Bronchus fibroblast of lung (primary cell): ENCODE data around the gene RPL22L1. TPM values are rescaled to one million over a fixed set of nuclear protein-coding genes. Genes with fewer than 3 reads are reported as not detected.

Experiments used
- total RNA-seq: library from RNA; depleted of rRNA; stranded (reverse); fragments of >200 nt; gene quantifications from 2 replicates; pipeline ENCODE4 v1.2.3, GENCODE V29; 2015

RPL22L1 gene
- total RNA-seq, result 297 and 430 TPM in 2 replicates

DNA sequence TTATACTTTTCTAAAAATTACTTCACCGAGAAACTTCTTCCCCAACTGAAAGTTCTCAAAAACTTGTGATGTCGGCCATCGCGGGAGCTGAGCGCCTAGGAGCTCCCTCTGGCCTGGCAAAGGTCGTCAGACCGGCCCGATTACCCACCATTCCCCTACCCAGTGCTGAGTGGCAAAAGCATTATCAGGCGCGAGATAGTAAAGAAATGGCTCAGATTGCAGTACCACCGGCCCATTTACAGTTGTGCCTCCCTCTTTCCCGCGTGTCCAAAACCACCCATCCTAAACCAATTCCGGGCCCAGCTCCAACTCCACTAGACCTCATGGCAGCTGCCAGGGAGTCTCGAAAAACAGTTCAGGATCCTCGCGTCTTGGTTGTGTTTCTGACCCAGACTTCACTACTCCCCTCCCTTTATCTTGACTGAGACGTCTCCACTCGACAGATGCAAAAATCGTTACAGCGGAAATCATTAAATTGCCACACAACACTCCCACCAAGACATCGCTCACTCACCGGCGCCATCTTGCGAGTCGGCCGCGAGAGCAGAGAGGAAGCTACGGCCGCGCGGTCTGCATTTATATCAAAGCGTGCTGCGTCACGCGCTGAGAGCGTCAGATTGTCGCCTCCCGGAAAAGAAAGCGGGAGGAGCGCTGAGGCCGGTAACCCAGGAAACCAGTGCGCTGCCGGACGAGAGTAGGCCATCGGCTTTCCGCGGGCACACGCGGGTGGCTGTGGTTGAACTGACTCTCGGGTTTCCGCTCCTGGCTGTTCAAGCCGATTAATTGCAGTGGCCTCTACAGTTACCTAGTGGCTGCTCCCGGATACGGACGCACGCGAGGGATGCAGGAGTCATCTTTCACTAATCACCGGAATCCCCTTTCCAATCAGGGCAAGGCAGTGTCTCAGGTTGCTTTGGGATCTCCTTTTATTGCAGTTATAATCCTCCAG is at the start of gene RPL22L1:
RPL22L1 (minus strand) TSS at position 551 of the 949 bp plus-strand sequence; CDS start at position 523, 28 bp downstream.

DNA sequence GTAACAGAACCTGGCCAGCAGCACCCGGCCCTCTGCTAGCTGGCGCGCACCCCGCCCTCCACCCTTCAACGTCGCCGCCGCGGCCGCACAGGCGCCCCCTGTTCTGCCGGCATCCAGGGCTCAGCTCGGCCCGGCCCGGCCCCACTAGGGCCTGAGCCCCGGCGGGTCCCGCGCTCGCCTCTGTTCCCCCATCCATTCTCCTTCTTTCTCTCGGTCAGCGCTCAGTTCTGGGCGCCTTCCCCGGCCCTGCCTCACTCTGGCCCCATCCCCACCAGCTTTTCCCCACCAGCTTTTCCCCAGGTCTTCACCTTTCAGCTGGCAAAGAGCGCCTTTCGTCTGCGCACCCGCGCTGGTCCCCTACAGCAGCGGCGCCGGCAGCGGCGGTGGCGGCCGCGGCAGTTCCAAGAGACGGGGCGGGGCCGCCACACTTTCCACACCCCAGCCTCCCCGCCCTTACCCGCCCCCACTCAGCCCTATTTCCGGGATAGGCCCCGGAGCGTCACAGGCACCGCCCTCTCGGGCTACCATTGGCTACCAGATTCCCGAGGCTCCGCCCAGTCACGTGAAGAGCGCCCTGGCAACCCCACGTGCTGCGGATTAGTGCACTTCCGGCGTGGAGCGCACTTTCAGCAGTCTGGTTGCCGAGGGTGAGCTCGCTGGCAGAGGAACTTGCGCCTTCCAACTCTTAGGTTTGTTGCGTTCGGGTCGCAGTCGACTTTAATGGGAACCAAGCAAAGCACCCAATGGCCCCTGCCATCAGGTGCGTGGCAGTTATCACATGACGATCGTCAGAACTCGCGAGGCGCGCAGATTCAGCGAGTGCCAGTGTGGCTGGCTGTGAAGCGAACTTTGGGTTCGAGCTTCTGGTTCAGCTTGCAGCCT is 38.5 kb upstream of the RPL22L1 start, which contains the start of gene EIF5A2:
EIF5A2 (minus strand) TSS at position 403 of the 882 bp plus-strand sequence. CDS start 831 bp downstream, outside the sequence.

Other genes with a start within 250 kb of the RPL22L1 start
- 6.7 and 10.1 TPM in 2 replicates for gene EIF5A2, start 38.4 kb upstream of the RPL22L1 start, total RNA-seq
- not detected in 2 replicates for gene SLC2A2, start 156.5 kb upstream of the RPL22L1 start, total RNA-seq